HG02973 (cell line): Measurements from ENCODE around the gene DERA.
A peak's percentile ranks its signal among the peaks of the same experiment; 100 is the strongest.
"Not testable (repeated sequence)": the region's sequence is repeated elsewhere in the genome, so short reads cannot be mapped to it uniquely, and the experiment has no call there.

Experiments used
- ATAC-seq: cut with Tn5 transposase; IDR thresholded peaks from one replicate; pipeline ENCODE4 v1.9.1; 2021; ENCODE audit warnings: moderate library complexity; ENCODE audit not compliant: unreplicated experiment

Gene DERA

DNA sequence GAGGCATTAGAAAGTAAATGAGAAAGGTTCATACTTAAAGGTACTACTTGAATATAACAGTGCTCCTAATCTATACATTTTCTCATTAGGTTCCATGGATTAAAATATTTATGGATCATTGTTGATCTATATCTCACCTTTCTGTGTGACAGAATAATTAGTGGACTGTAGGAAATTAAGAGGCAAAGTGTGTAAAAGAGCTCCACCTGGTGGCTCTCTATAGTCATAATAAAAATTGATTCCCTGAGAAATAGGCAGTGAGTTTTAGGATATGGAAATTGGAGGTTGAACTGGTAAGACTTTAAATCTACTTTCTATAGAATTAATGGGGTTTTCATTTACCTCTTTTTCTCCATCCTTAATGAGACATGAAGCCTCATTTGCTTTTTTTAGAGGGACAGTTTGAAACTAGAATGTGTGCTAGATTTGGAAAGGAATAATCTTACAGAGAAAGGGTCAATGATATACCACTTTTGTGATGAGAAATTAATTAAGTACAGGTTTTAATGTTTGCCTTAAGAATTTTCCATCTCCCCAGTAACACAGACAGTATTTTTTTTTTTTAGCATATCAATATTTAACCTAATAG is 11.8 kb upstream of the DERA start:
- no peak for ATAC-seq

GRCh38 chr12:15904378-15904920 is 6.7 kb upstream of the DERA start:
- no peak for ATAC-seq

DNA sequence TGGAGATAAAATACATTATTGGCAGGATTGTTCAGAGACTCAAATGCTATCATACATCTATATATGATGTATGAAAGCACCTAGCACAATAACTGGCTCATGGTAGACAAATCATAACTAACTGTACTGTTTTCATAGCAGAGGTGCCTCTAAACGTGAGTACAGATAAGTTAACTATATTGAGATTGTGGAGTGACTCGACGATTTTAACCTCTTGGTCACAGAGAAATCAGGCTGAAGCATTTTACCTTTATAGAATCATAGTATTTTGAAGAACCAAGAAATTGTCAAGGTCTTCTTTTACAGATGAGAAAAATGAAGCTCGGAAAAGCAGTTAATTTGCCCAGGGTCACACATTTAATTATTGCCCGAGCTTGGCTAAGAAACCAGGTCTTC is 666 bp upstream of the DERA start:
- ATAC-seq, result no peak

DNA sequence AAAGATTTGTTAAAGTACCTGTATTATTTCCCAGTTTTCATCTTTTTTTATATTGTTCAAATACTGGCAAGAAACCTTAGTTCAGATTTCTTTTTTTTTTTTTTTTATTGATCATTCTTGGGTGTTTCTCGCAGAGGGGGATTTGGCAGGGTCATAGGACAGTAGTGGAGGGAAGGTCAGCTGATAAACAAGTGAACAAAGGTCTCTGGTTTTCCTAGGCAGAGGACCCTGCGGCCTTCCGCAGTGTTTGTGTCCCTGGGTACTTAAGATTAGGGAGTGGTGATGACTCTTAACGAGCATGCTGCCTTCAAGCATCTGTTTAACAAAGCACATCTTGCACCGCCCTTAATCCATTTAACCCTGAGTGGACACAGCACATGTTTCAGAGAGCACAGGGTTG is 799 bp downstream of the DERA start:
- ATAC-seq, result not testable (repeated sequence)

DNA sequence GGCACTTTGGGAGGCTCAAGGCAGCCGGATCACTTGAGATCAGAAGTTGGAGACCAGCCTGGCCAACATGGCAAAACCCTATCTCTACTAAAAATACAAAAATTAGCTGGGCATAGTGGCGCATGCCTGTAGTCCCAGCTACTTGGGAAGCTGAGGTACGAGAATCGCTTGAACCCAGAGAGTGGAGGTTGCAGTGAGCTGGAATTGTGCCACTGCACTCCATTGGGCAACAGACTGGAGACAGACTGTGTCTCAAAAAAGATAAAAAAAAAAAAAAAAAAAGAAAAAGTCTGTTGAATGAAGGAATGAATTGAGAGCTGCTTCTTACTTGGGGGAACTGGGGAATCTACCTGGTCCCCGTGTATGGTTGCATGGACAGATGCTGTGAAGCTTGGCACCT is 3.0 kb downstream of the DERA start:
- not testable (repeated sequence) for ATAC-seq

DNA sequence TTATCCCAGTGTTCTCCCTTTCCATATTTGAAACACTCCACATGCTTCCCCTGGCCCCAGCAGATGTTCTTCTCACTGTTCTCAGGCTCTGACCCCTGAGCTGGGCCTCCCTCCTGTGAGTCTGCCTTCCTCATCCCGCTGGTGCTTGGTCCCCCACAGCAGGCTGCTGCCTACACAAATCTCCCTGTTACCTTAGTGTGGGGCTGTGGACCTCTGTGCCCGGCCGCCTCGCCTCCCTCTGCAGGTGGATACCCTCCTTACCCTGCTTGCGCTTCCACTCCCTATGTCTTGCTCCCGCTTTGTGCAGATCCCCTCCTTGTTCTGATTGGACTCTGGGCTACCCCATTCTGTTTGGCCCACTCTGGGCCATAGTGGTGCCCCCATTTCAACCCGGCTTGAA is 6.9 kb downstream of the DERA start:
- ATAC-seq, result no peak

GRCh38 chr12:15919418-15919817 is 8.3 kb downstream of the DERA start:
- ATAC-seq, result no peak

DNA sequence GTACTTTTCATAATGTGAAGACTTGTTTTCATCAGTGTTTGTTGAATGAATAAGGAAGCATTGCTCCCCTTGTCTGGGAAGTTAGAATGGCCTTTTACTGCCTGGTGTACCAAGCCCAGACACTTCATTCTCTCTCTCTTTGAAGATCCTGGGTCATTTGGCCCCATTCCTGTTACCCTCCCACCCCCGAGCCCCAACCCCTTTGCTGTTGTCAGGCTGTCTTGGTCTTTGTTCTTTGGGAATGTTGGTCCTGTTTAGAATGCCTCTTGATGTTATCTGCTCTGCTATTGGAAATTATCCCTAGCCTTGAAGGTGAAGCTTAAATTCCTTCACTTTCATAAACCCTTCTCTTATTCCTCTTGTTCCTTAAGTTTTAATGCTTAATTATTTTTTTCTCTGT is 13.8 kb downstream of the DERA start:
- no peak for ATAC-seq

GRCh38 chr12:15928346-15928745 is 17.2 kb downstream of the DERA start:
- ATAC-seq, result no peak

DNA sequence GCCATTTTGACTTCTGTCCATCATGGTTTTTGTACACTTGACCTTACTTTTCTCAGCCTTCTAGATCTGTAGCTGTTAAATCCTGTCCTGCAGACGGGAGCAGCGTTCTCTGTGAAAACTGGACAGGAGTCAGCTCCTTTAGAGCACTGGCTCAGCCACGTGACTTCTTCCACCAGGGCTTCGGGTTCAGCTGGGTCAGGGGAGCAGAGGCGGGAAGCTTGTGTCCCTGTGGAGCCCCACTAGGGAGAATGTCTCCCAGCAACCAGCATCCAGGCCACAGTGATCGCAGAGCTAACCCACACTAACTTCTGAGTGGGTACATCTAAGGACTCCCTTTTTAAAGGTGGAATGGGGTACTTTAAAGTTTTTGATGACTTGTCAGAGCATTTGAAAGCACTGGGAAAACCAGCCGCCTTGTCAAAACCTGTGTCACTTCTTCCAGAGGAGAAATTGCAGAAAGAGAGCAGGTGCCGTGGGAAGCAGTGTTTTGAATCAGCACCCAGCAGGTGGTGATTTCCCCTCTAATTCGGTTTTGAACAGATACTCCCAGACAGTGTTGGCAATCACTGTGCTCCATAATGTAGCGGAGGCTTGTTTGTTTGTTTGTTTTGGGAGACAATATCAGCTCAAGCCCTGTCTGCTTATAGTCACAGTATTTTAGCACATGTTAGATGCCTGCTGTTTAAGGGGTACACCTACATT is 17.9 kb downstream of the DERA start:
- ATAC-seq, result no peak

- ATAC-seq, result peak; percentile 65
Observed at GRCh38 chr12:15931590-15932053, 20.5 kb downstream of the DERA start.

- no peak for ATAC-seq
Observed at GRCh38 chr12:15932327-15932726, 21.2 kb downstream of the DERA start.

- ATAC-seq, result no peak
Observed at GRCh38 chr12:15932971-15933370, 21.8 kb downstream of the DERA start.

- no peak for ATAC-seq
Observed at GRCh38 chr12:15933751-15934150, 22.6 kb downstream of the DERA start.

- no peak for ATAC-seq
Observed at GRCh38 chr12:15936751-15937150, 25.6 kb downstream of the DERA start.

DNA sequence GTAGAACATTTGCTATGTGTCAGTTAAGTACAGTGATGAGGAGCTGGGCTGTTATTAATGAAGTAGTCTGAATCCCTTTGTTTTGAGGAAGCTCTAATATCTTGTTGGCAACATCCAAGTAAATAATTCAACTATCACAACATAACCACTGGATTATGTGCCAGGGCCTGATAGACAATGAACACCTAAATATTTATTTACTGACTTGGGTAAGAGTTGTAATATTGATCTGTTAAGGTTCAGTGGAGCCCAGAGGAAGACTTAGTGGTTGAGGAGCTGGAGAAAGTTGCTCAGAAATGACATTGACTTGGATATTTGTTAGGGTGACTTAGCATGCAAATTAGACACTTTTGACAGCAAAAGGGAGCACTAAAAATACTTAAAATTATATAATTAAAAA is 26.8 kb downstream of the DERA start:
- no peak for ATAC-seq

DNA sequence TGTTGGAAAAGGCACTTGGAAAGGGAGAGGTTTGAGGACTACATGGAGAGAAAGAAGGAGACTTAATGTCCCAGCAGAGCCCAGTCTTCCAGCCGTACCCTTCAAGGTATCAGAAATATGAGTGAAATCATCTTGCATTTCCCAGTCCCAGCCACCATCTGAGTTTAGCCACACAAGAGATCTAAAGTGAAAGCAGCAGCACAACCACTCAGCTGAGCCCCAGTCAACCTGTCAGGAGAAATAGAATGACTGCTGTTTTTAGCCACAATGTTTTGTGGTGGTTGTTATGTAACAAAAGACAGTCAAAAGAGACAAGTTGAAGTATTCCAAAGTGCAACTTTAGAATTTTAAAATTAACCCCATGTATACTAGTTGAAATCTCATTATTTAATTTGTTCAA is 28.0 kb downstream of the DERA start:
- ATAC-seq, result no peak

DNA sequence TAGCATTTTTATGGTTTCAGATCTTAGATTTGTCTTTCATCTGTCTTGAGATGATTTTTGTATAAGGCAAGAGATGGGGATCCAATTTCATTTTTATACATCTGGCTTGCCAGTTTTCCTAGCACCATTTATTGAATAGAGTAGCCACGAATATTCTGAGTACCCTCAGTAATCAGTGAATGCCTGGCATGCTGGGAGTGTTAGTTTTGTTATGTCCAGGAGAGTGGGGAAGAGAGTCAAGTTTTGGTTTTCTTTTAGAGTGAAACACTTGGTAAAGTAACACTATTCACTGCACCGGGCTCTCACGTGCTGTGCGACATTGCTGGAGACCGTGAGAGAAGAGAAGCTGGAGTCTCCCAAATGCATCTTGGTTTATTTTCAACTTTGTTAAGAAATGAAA is 31.3 kb downstream of the DERA start:
- no peak for ATAC-seq

- not testable (repeated sequence) for ATAC-seq
Observed at GRCh38 chr12:15943519-15943918, 32.4 kb downstream of the DERA start.

DNA sequence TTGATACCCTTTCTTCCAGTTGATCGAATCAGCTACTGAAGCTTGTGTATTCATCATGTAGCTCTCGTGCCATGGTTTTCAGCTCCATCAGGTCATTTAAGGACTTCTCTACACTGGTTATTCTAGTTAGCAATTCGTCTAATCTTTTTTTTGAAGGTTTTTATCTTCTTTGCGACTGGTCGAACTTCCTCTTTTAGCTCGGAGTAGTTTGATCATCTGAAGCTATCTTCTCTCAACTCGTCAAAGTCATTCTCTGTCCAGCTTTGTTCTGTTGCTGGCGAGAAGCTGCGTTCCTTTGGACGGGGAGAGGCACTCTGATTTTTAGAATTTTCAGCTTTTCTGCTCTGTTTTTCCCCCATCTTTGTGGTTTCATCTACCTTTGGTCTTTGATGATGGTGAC is 37.3 kb downstream of the DERA start:
- not testable (repeated sequence) for ATAC-seq

DNA sequence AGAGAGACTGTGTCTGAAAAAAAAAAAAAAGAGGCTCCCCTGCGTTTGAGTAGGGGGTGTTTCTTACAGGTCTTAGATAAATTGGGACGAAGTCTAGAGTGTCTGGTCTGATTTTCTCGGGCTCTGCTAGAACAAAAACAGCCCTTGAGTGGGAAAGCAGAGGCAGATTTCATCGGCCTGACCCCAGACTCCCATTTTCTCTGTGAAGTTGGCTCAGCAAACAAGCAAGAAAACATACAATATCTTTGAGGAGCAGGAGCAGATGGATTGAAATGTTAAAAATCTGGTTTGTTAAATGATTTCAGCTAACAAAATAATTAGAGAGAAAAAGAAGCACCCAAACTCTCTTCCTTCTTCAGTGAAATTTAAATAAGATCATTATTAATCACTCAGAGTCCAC is 44.1 kb downstream of the DERA start:
- no peak for ATAC-seq

DNA sequence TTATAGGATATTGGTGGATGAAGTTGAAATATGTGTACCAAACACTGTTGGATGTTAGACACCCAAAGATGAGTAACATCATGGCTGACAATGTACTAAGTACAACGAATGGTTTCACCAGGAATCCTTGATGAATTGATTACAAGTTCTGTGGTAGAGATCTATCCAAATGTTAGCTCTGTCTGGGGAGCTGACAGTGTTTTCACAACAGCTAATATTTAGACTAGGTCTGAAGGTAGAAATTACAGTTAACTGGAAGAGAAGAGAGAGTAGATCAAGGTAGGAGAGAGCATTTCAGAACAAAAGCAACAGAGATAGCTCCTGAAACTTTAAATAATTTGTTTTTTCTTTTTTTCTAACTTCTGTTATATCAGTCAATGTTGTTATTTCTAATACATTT is 44.9 kb downstream of the DERA start:
- no peak for ATAC-seq
